HG03064 (cell line): ENCODE data around the gene VTI1A.

Experiments
- ATAC-seq: cut with Tn5 transposase; IDR thresholded peaks from one replicate; pipeline ENCODE4 v1.9.1; 2021; ENCODE audit warnings: low read depth; ENCODE audit not compliant: unreplicated experiment

Gene VTI1A

DNA sequence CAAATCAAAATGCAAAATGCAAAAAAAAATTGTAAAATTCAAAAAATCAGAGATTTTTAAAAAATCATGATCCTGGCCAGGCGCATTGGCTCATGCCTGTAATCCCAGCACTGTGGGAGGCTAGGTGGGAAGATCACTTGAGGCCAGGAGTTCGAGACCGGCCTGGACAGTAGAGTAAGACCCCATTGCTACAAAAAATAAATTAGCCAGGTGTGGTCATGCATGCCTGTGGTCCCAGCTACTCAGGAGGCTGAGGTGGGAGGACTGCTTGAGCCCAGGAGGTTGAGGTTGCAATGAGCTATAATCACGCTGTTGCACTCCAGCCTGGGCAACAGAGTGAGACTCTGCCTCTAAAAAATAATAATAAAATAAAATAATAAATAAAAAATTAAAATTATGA lies 347.2 kb downstream of the VTI1A start:
- no peak for ATAC-seq

DNA sequence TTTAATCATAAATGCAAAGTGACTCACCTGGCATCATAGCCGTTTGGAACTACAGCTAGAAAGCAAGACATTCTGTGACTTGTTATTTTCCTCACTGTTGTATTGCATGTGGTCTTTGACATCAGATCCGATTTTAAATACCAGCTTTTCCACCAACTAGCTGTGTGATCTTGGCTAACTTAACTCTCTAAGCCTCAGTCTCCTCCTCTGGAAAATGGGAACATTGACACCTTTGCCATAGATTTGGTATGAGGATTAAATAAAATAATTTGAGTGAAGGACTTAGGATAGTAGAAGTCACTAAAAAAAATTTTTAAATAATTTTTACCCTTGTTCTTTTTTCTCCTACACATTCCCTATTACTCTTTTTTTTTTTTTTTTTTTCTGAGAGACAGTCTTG lies 348.1 kb downstream of the VTI1A start:
- no peak for ATAC-seq

DNA sequence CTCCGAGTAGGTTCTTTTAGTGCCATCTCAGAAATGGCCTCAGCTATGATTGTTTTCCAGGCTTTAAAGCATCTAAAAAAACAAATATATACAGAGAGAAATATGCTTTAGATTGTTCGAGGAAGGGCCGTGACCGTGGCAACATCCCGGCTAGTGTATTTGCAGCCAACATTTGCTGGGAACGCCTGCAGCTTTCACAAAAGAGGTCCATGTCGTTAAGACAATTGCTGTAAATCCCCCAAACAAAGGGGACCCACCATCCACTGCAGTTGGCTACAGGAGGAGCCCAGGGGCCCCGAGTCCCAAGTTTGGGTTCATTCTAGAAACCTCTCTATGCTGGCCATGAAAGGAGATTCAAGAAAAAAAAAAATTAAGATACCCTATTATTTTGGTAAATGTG lies 350.2 kb downstream of the VTI1A start:
- ATAC-seq, result no peak

DNA sequence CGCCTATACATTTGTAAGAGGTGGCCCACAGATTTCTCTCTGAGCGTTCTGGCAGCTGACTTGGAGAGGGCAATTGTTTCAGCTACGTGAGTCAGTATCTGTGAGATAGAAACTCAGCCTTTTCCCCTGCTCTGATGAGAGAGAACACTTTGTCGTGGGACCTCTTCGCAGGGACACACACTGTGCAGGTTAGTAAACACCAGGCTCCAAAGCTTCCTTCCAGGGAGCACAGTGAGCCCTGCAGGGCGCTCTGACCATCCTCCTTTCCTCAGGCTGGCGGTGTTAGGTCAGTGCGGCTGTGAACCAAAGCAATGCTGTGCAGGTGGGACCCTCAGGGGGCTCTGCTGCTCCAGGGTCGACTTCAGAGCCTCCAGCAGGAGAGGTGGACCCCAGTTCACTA lies 350.8 kb downstream of the VTI1A start:
- ATAC-seq, result no peak

DNA sequence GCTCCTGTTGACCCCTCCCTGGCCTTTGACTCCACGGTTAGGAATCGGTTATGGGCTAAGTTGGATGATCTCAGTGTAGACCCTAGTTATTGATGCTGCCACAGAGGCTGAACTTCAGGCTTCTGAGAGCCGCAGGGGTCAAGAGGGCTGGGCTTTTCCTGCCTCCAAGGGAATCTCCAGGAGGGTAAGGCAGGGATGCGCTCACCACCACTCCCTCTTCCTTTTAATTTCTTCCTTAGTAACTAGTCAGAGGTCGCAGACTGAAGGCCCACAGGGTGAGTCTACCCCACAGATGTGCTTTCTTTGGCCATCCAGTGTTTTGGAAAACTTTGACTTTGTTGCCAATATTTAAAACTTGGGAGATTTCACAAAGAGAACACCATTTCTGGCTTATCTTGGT lies 352.0 kb downstream of the VTI1A start:
- no peak for ATAC-seq

DNA sequence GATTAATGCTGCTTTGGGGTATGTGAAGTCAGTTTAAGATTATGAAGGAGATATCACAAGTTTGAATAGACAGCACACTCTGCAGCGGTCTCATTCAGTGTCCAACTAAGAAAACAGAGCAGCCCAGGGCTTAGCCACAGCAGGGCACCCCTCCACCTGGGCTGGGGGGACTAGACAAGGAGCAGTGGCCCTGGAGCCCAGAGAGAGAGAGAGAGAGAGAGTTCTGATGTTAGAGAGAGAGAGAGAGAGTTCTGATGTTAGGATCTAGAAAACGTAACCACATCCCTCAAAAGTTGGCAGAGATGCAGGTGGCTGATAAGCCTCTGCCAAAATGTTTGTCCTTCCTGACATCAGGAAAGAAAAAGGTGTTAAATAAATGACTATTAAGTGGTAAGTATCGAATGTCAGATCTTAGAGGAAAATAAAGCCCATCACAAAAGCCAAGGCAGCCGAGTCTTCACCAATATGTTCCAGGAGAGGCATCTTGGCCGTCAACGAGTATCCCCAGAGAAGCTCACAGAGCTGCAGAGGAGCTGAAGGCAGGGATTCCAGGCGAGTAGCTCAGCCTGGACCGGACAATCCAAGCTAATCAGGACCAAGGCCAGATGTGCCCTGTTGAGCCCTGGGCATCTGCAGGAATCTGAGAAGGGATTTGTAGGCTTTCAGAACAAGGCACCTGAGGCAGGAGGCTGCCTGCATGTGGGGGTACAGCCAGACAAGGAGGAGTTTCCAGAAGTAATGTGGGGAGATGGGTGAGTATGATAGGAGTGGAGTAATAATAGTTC lies 352.9 kb downstream of the VTI1A start:
- no peak for ATAC-seq

DNA sequence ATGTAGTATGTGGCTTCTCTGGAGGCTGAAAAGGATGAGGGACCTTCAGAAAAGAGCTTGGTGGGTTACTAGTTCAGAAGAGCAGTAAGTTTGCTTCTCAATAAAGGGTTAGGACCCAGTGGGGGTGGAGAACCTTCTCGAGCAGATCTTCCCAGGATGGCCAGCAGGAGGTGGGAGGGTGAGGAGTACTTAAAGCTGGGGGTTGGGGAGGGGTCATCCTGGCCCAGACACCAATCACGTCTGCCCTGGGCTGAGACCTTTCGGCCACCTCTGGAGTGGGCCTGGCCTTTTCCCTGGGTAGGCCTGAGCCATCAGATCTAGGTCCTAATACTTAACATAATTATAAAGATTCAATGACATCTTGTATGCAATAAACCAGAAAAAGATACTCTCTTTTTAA lies 354.0 kb downstream of the VTI1A start:
- no peak for ATAC-seq

DNA sequence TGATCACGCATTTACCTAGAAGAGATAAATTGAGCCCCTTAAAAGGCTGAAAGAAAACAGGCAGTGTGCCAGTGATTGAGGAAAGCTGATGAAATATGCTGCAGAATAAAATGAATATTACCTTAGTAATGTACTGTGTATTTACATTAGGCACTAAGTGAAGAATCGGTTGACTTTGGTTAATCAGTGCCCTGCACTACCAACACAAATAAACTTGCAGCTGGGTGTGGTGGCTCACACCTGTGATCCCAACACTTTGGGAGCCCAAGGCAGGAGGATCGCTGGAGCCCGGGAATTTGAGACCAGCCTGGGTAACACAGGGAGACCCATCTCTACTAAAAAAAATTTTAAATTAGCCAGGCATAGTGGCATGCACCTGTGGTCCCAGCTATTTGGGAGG lies 354.7 kb downstream of the VTI1A start:
- ATAC-seq, result no peak

DNA sequence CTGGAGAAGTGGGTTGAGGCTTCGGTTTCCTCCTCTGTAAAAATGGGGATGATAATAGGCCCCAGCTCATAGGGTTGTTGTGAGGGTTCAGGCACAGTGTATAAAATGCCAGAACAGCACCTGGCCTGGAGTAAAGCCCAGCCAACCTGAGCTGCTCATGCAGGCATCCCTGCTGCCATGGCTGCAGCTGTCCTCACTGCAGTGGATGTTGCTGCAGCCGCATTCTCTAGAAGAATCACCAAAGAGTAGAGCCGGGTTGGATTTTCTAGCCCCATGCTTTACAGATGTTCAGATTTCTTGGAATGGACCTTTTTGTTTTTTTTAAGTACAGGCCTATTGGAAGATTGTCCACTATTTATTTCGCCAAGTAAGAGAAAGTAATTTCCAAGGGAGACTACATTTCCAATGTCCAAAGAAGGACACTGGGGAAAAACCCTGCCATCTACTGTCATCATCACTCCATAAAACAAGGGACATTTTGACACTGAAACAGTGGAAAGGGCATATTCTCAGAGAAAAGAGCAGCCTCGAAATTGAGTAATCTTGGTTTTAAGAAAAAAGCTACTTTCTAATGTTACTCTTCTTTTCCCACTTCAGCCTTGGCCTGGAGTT lies 355.5 kb downstream of the VTI1A start:
- no peak for ATAC-seq

DNA sequence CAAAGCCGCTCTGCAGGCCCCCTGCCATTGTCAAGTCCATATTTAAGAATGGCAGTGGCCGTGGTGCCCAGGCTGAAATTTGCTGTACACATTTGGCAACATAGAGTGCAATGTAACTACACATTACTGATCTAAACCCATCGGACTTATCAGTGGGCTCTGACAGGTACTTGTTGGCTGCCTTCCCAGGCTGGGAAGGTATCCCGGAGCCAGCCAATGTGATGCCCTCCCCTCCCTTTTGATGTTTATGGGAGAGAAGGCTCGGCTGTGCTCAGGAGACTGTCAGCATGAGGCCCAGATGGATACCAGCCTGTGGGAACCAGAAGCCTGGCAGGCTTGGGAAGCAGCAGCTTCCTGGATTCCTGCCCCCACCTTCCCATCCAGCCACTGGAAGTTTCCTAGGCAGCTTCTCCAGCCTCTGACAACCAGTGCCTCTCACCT lies 357.0 kb downstream of the VTI1A start:
- no peak for ATAC-seq

DNA sequence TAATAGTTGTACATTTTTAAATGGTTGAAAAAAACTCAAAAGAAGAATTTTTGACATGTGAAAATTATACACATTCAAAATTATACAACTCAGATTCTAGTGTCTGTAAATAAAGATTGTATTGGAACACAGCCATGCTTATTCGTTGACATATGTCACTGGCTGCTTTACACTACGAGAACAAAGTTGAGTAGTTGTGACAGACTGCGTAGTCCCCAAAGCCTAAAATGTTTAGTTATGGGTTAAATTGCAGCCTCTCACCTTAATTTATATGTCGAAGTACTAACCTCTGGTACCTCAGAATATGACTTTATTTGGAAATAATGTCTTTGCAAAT lies 358.2 kb downstream of the VTI1A start:
- no peak for ATAC-seq

DNA sequence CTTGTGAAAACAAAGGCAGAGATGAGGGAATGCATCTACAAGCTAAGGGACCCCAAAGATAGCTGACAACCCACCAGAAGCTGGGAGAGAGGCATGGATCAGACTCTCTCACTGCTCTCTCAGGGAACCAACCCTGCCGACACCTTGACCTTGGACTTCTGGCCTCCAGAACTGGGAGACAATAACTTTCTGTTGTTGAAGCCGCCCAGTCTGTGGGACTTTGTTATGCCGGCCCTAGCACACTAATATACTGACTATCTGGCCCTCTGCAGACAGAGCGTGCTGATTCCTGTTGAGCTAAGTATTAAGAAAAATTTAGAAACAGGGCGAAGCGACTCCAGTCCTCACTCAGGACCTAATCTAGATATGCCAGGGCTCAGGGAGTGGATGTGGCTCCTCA lies 358.7 kb downstream of the VTI1A start:
- ATAC-seq, result no peak

DNA sequence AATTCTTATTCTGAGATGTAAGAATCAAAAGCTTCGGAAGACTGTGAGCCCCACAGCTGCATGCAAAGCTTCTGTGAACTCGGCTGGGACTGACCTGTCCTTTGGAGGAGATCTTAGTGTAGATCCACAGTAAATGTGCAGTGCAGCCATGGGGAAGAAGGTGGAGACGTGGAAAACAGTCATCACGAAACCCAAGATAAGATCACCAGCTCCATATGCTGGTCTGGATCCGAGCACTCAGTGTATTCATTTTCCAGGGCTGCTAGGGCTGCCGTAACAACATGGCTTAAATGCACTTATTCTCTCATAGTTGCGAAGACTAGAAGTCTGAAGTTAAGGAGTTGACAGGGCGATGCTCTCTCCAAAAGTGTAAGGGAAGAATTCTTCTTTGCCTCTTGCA lies 360.0 kb downstream of the VTI1A start:
- no peak for ATAC-seq

DNA sequence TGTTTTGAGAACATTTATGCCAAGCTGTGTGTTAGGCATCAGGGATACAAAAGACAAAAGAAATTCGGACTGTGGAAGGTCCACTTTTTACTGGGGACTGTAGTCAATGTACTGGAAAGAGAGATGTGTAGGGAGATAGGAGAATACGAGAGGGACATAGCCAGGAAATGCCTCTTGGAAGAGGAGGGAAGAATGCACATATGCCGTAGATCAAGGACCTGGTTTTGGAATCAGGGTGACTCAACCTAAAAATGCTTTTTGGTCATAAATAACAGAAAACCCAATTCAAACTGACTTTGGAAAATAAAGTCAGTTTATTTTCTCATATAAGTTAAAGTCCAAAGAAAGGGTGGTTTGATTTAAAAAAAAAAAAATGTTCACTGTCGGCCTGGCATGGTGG lies 362.7 kb downstream of the VTI1A start:
- no peak for ATAC-seq

DNA sequence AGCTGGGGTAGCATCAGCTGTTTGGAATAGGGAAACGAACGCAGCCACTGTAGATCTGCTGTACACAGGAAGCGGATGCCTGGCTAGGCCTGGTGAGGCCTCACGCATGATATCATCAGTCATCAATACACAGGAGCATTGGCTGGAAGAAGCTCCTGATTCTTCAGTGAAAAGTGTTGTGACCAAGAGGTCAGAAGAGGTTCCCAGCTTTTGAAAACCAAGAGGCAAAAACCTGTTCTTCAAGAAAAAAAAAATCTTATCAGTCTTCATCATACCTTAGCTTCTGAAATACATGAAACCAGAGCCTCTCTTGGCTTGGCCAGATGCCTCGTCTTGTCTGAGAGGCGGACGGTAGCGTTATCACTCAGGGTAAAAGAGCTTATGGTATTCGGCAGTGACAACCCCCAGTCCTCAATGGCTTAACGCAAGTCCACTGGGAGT lies 363.7 kb downstream of the VTI1A start:
- no peak for ATAC-seq

DNA sequence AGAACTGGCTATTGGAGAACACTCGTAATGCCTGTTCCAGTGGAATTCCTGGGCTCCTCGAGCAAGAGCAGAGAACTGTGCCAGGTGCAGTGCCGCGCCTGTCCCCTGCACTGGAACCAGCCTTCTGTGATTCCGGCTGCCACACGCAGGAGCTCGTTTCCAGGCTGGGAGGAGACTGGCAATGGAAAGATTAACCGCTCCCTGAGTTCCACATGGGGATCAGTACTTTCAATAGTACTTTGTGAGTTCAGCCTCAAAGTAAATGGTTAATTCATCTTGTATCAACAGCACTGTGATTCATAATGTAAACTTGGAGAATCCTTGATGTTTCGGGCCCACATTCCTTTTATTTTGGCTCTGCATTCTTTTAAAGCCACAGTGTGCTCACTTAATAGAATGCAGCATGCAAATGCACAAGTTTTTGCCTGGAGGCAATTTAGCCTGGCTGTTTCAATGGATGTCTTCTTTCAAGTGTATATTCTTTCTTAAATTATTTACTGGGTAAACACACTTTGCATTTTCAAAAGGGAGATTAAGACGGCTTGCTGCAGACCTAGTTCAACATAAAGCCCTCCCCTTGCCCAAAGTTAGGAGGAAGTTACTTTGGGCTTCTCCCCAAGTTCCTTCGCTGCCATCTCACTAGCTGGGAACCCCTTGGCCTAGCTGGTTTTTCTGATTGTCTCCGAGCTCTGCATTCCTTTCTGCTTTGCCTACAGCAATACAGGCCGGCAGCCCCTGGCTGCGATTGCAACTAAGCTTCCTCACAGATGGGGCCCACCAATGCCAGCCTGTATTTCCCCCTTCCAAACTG lies 364.9 kb downstream of the VTI1A start:
- no peak for ATAC-seq

DNA sequence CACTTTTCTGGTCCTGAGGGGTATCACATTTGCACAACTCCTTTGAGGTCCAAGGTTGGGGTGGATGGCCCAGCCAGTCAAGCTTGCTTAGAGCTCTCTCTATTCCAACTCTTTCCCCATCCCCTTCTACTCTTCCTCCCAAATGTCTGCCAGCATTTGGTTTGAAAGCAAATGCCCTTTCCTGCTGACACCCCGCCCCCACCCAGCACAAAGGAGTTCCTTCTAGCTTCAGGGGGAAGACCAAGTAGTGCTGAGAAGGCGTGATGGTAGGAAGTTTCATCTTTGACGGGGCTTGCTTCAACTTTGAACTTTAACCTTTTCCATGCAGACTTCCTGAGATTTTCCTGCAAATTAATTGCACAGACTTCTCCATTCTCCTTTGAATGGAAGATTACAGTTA lies 365.6 kb downstream of the VTI1A start:
- no peak for ATAC-seq

DNA sequence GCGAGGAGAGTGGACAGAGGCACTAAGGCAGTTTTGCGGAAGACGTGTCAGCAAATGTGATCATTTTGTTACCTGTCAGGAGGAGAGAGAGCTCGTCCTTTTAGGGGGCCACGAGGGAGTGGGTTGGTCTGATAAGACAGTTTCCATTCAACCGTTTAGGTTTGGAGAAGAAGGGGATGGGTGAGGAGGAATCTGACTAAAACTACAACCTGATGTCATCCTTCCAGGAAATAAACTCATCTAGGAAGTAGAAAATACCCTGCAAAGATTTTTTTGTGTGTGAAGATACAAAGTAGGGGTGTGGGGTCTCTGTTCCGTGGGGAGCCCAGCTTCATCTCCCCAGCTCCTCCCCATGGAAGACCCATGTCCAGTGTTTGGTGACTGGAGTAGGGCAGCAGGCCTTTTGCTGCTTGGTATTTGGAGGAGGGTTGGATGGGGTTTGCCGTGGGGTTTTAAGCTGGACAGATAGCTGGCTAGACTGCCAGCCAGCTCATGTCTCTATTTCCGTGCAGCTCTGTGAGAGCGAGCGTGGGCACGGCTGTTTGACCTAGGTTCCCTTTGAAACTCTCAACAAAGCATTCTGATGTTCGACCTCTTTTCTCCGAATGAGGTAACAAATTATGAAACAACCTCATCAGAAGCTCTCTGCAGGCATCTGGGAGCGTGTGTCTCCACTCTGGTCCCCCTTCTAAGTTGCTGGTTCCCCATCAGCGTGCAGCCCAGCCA lies 367.0 kb downstream of the VTI1A start:
- no peak for ATAC-seq

DNA sequence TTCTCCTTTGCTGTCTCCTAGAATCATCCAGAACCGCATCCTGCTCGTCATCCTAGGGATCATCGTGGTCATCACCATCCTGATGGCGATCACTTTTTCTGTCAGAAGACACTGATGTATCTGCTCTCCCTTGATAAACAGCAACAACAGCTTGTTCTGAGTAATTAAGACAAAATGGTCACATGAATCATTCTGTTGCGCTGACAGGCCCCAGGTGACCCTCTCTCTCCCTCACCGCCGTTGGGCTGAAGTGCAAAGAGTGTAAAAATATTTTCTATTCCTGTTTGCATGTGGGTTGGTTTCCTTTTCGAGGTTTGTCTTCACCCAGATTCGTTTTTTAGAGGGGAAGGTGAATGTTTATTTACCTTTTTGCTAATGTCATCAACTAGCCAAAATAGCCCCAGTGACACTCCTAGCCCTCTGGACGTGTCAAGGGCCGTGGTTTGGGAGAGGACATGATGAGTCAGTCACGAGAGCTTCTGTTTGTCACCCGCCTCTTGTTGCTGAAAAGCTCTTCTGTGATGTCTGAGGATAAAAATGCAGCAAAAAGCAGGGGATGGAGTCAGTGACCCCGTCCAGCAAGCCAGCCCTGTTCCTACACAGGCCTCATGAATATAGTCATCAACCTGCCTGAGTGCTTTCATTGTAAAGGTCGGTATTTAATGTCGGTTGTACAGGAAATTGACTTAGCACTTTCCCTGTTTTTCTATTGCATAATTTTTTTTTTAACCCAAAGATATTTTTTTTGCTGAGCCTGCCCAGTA lies 368.4 kb downstream of the VTI1A start:
- no peak for ATAC-seq

DNA sequence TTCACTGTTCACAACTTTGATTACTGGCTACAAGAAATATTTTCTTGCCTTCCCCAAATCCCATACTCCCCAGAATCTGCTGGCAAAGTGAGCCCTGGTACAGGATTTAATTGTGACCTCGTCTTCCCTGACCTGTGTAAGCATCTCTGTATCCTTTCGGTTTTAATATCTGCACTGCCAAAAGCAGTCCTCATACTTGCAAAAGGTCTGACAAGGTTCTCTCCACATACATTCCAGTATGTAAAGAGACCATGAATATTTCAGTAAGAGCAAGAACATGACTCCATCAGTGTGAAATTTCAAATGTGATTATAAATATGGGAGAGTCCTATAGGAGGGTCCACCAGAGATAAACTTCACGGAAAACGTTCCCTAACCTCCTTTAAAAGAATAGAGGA lies 369.0 kb downstream of the VTI1A start:
- ATAC-seq, result no peak
